Right lobe of liver (tissue), 6 donors: ENCODE measurements around the gene BCL2L15. TPM values are rescaled to one million over a fixed set of nuclear protein-coding genes. Genes with fewer than 3 reads are reported as not detected.

Source experiments
- ATAC-seq, 4 donors: fragments of 200-7000 bp; cut with Tn5 transposase; one replicate each; pipeline ENCODE4 v1.9.1; 2020; ENCODE audit warnings: mild to moderate bottlenecking in 4 of 4, moderate library complexity in 4 of 4
- DNase-seq, 3 donors: peaks; one replicate each; pipeline ENCODE4 v3.0.0-alpha.2; 2020
- H3K27ac ChIP-seq, 3 donors: fragments of 200-600 bp; one replicate each; pipeline ENCODE4 v1.8.0; 2022
- H3K27me3 ChIP-seq, 2 donors: fragments of 200-600 bp; one replicate each; pipeline ENCODE4 v1.8.0; 2022
- H3K36me3 ChIP-seq, 4 donors: fragments of 200-600 bp; sonication (generic) in 1 of 4; one replicate each; pipeline versions ENCODE4 v1.5.1 to v1.8.0; 2017 to 2022; ENCODE audit warnings: control low read depth in 1 of 4
- H3K4me1 ChIP-seq, 4 donors: fragments of 200-600 bp; sonication (generic) in 1 of 4; one replicate each; pipeline versions ENCODE4 v1.5.1 to v1.8.0; 2017 to 2022; ENCODE audit warnings: control low read depth in 1 of 4
- H3K4me3 ChIP-seq, 3 donors: fragments of 200-600 bp; one replicate each; pipeline ENCODE4 v1.8.0; 2022
- H3K9me3 ChIP-seq, 4 donors: fragments of 200-600 bp; sonication (generic) in 1 of 4; one replicate each; pipeline versions ENCODE4 v1.5.1 to v1.8.0; 2017 to 2022; ENCODE audit warnings: control low read depth in 1 of 4
- POLR2A ChIP-seq: fragments of 450-650 bp; IDR thresholded peaks from one replicate; pipeline ENCODE4 v1.6.1; 2017; ENCODE audit warnings: antibody characterized with exemption, mild to moderate bottlenecking
- WGBS: methylation state at CpG from one replicate; pipeline ENCODE4 v1.1.6; 2018; ENCODE audit warnings: low coverage, low lambda C conversion rate; ENCODE audit not compliant: insufficient coverage; ENCODE audit errors: missing lambda C conversion rate; 5-methylcytosine and 5-hydroxymethylcytosine counted together
- intact Hi-C, 2 donors: fragments of 100-400 bp; cut with DNase I; formaldehyde crosslinking; loops; one replicate each; pipeline versions ENCODE4 v1.11.2 to v1.14.1; 2022
- total RNA-seq, 6 experiments: library from RNA; depleted of rRNA in 2 of 6; stranded (reverse); fragments of >200 nt in 2 of 6; fragmentation: NEBNext Ultra II Directional in 3 of 6; extraction: Animal tissue kit (Norgen Biotek cat#: 25700) in 3 of 6; gene quantifications; one replicate each; pipeline versions ENCODE4 v1.1.0 to v1.2.4, GENCODE V29; 2016 to 2023
- TF ChIP-seq, protein P1 (sequence below), 4 donors: fragments of 200-600 bp in 3 of 4; fragments of 450-650 bp in 1 of 4; IDR thresholded peaks; one replicate each; pipeline versions ENCODE4 v1.5.1 to v1.8.0; 2016 to 2022; ENCODE audit warnings: antibody characterized with exemption in 4 of 4, mild to moderate bottlenecking in 2 of 4
- donor health status: DM: no; HTN: yes; CAD: no.
- donor health status: DM: no; HTN: no; CAD: no.
- donor health status: DM: no; HTN: no; CAD: no.
- donor health status: DM: no; HTN: yes; CAD: no.
- donor health status: DM: no; HTN: yes; CAD: no.

BCL2L15 gene
- total RNA-seq, 6 experiments from 2014 or later = 0.06 to 0.73 (median 0.13) TPM; not detected in 1

- intact Hi-C loops = no loop called here
Measured at GRCh38 chr1:113922957-113923356, 35.6 kb upstream of the BCL2L15 start.

GRCh38 chr1:113918243-113918642, 30.9 kb upstream of the BCL2L15 start:
- no peak overlapping the region for H3K4me3 ChIP-seq
- H3K27ac ChIP-seq = no peak overlapping the region
- ATAC-seq = no peak
- H3K9me3 ChIP-seq = no peaks in the 10 kb centered on the region
- no peaks in the 10 kb centered on the region for H3K27me3 ChIP-seq
- no peaks in the 10 kb centered on the region for H3K36me3 ChIP-seq
- DNase-seq = no peak
- TF ChIP-seq POLR2A = no peak
- TF ChIP-seq, protein P1, sequence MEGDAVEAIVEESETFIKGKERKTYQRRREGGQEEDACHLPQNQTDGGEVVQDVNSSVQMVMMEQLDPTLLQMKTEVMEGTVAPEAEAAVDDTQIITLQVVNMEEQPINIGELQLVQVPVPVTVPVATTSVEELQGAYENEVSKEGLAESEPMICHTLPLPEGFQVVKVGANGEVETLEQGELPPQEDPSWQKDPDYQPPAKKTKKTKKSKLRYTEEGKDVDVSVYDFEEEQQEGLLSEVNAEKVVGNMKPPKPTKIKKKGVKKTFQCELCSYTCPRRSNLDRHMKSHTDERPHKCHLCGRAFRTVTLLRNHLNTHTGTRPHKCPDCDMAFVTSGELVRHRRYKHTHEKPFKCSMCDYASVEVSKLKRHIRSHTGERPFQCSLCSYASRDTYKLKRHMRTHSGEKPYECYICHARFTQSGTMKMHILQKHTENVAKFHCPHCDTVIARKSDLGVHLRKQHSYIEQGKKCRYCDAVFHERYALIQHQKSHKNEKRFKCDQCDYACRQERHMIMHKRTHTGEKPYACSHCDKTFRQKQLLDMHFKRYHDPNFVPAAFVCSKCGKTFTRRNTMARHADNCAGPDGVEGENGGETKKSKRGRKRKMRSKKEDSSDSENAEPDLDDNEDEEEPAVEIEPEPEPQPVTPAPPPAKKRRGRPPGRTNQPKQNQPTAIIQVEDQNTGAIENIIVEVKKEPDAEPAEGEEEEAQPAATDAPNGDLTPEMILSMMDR (IDR thresholded peaks at IDR 0.05) = no peak
- intact Hi-C loops = no loop called here
- H3K4me1 ChIP-seq = no peaks in the 10 kb centered on the region

More at GRCh38 chr1:113922957-113923356, 35.6 kb upstream of the BCL2L15 start:
- no peaks in the 10 kb centered on the region for H3K27me3 ChIP-seq
- H3K4me3 ChIP-seq = no peak overlapping the region
- WGBS = 97% methylated on average over 4 of the region's 4 CpGs
- no peaks in the 10 kb centered on the region for H3K9me3 ChIP-seq
- no peaks in the 10 kb centered on the region for H3K36me3 ChIP-seq
- DNase-seq (no peak), ATAC-seq (no peak)
- TF ChIP-seq, protein P1 (IDR thresholded peaks at IDR 0.05) = no peak
- TF ChIP-seq POLR2A = no peak
- H3K27ac ChIP-seq = no peak overlapping the region
- H3K4me1 ChIP-seq = peaks cover 0 to 4% (median under 1%) of the 10 kb centered on the region in 4 donors

- 95% methylated on average over 2 of the region's 2 CpGs for WGBS
- Histone ChIP-seq H3K36me3 (no peaks in the 10 kb centered on the region), H3K4me3 (no peak overlapping the region), H3K27me3 (no peaks in the 10 kb centered on the region), H3K27ac (no peak overlapping the region), H3K9me3 (no peaks in the 10 kb centered on the region), H3K4me1 (no peaks in the 10 kb centered on the region)
- intact Hi-C loops = no loop called here
- ATAC-seq (no peak), DNase-seq (no peak)
- TF ChIP-seq, protein P1 (IDR thresholded peaks at IDR 0.05) = no peak
- no peak for TF ChIP-seq POLR2A
Measured at GRCh38 chr1:113917400-113918082, 30.2 kb upstream of the BCL2L15 start.

- TF ChIP-seq, protein P1 (IDR thresholded peaks at IDR 0.05) = no peak
- TF ChIP-seq POLR2A = no peak
- intact Hi-C loops = no loop called here
- DNase-seq (no peak), ATAC-seq (no peak)
- no peaks in the 10 kb centered on the region for H3K36me3 ChIP-seq
- no peak overlapping the region for H3K4me3 ChIP-seq
- 80% methylated on average over 1 of the region's 5 CpGs for WGBS
- H3K4me1 ChIP-seq = no peaks in the 10 kb centered on the region
- no peaks in the 10 kb centered on the region for H3K27me3 ChIP-seq
- H3K9me3 ChIP-seq = no peaks in the 10 kb centered on the region
- H3K27ac ChIP-seq = no peak overlapping the region
Measured at GRCh38 chr1:113916974-113917373, 29.6 kb upstream of the BCL2L15 start.
